Naive thymus-derived CD4-positive, alpha-beta T cell (primary cell): Measurements from ENCODE around the gene SLC25A13. TPM values are rescaled to one million over a fixed set of nuclear protein-coding genes. Genes with fewer than 3 reads are reported as not detected.
A peak's percentile ranks its signal among the peaks of the same experiment; 100 is the strongest.

Experiments used
- ATAC-seq: fragments of 150-1000 bp; cut with Tn5 transposase; 2 replicates; pipeline ENCODE4 v1.10.0; 2021; ENCODE audit warnings: mild to moderate bottlenecking, moderate library complexity
- CTCF ChIA-PET: fragments of 350-600 bp; sonication (Branson Sonifier 250); formaldehyde crosslinking; loops from one replicate; lab custom pipeline; 2021; ENCODE audit warnings: antibody characterized with exemption; lab: Charles Lee
- POLR2A ChIA-PET: fragments of 350-600 bp; sonication (Branson Sonifier 250); formaldehyde crosslinking; loops from one replicate; lab custom pipeline; 2021; ENCODE audit warnings: antibody characterized with exemption, inconsistent platforms; lab: Charles Lee
- DNase-seq, 9 donors: peaks; one replicate each; pipeline versions ENCODE4 v3.0.0 to v3.0.0-alpha.2; 2020 to 2022; ENCODE audit warnings: mixed read lengths in 1 of 9
- H3K27ac ChIP-seq: one replicate; pipeline ENCODE4 v1.7.0; 2013; ENCODE audit warnings: mild to moderate bottlenecking, low read depth, low read length, moderate library complexity
- H3K27me3 ChIP-seq, 2 donors: one replicate each; pipeline ENCODE4 v1.7.0; 2013; ENCODE audit warnings: low read length in 2 of 2, mild to moderate bottlenecking in 2 of 2, moderate library complexity in 2 of 2; ENCODE audit not compliant: control insufficient read depth in 2 of 2, insufficient read depth in 2 of 2
- H3K36me3 ChIP-seq, 3 experiments: 1 replicate in 2 of 3; 2 replicates in 1 of 3; pipeline ENCODE4 v1.7.0; 2013; ENCODE audit warnings: low read length in 3 of 3, mild to moderate bottlenecking in 3 of 3, moderate library complexity in 1 of 3; ENCODE audit not compliant: insufficient read depth in 3 of 3, control insufficient read depth in 2 of 3
- H3K4me1 ChIP-seq, 2 donors: one replicate each; pipeline ENCODE4 v1.7.0; 2013; ENCODE audit warnings: low read length in 2 of 2, mild to moderate bottlenecking in 2 of 2, moderate library complexity in 1 of 2; ENCODE audit not compliant: control insufficient read depth in 2 of 2, insufficient read depth in 2 of 2
- H3K4me3 ChIP-seq: 2 replicates; pipeline ENCODE4 v1.7.0; 2013; ENCODE audit warnings: mild to moderate bottlenecking, low read length
- H3K9me3 ChIP-seq, 3 experiments: 1 replicate in 2 of 3; 2 replicates in 1 of 3; pipeline ENCODE4 v1.7.0; 2013; ENCODE audit warnings: low read length in 3 of 3; ENCODE audit not compliant: control insufficient read depth in 2 of 3
- H3K27ac Mint-ChIP-seq, 9 donors: one replicate each; pipeline ENCODE4 v1.8.0; 2020 to 2022; ENCODE audit warnings: mixed read lengths in 9 of 9, mild to moderate bottlenecking in 8 of 9, moderate library complexity in 5 of 9, inconsistent platforms in 2 of 9
- H3K27me3 Mint-ChIP-seq, 5 donors: one replicate each; pipeline ENCODE4 v1.8.0; 2021 to 2022; ENCODE audit warnings: mixed read lengths in 5 of 5, mild to moderate bottlenecking in 1 of 5
- H3K36me3 Mint-ChIP-seq, 5 donors: one replicate each; pipeline ENCODE4 v1.8.0; 2020 to 2022; ENCODE audit warnings: mixed read lengths in 5 of 5, mild to moderate bottlenecking in 3 of 5, inconsistent platforms in 1 of 5
- H3K4me1 Mint-ChIP-seq, 7 donors: one replicate each; pipeline ENCODE4 v1.8.0; 2020 to 2022; ENCODE audit warnings: mixed read lengths in 7 of 7, mild to moderate bottlenecking in 3 of 7, inconsistent platforms in 1 of 7
- H3K4me3 Mint-ChIP-seq, 10 donors: one replicate each; pipeline ENCODE4 v1.8.0; 2020 to 2022; ENCODE audit warnings: mild to moderate bottlenecking in 10 of 10, mixed read lengths in 10 of 10, moderate library complexity in 6 of 10, inconsistent platforms in 2 of 10
- H3K9me3 Mint-ChIP-seq, 11 donors: one replicate each; pipeline ENCODE4 v1.8.0; 2020 to 2022; ENCODE audit warnings: mixed read lengths in 11 of 11, mild to moderate bottlenecking in 4 of 11, inconsistent platforms in 1 of 11, moderate library complexity in 1 of 11
- intact Hi-C, 2 donors: fragments of 100-400 bp; cut with micrococcal nuclease; formaldehyde crosslinking; loops; one replicate each; pipeline ENCODE4 v1.15.1; 2023
- polyA plus RNA-seq, 2 donors: library from polyadenylated mRNA; unstranded; fragments of 300-500 nt; fragmentation: Illumina TruSeq; gene quantifications; one replicate each; pipeline ENCODE4 v1.2.3, GENCODE V29; 2021
- total RNA-seq, 6 experiments: library from RNA in 5 of 6; stranded (reverse) in 5 of 6; gene quantifications; 1 replicate in 5 of 6; 2 replicates in 1 of 6; pipeline ENCODE4 v1.2.3 and lab custom pipeline; 2021 to 2026

Gene SLC25A13
- total and polyA plus RNA-seq, 7 experiments from 2014 or later: 5.7 to 22.5 (median 9.1) TPM

DNA sequence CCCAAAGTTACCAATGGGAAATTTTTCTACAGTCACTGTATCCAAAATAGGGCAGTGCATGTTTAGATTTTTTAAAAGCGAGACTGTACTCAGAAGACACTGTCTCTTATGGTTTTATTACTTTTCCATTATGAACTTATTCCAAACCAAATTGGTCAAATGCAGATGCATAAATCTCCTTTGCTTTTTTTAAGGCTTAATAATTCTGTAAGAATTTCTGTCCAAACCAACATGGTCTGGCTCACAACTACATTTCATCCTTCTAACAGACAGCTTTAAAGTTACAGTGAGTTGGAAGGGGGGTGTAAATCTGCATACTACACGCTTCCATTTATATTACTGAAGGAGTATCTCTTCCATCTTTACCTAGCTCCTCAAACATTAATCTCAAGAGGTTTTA, 199.2 kb downstream of the SLC25A13 start:
- POLR2A ChIA-PET: no interaction called here
- CTCF ChIA-PET: no interaction called here
- H3K9me3 ChIP-seq: no peaks in the 10 kb centered on the region
- ATAC-seq (no peak), DNase-seq (no peak)
- H3K4me3 Mint-ChIP-seq: no peak overlapping the region
- no peaks in the 10 kb centered on the region for H3K27me3 ChIP-seq
- peaks cover under 1 to 36% (median 23%) of the 10 kb centered on the region in 5 donors for H3K36me3 Mint-ChIP-seq
- H3K27ac Mint-ChIP-seq: no peak overlapping the region
- H3K27me3 Mint-ChIP-seq: no peaks in the 10 kb centered on the region
- no peaks in the 10 kb centered on the region for H3K9me3 Mint-ChIP-seq
- H3K36me3 ChIP-seq: no peaks in the 10 kb centered on the region
- no peaks in the 10 kb centered on the region for H3K4me1 ChIP-seq
- H3K4me3 ChIP-seq: no peak overlapping the region
- H3K4me1 Mint-ChIP-seq: no peaks in the 10 kb centered on the region
- H3K27ac ChIP-seq: no peak overlapping the region
- intact Hi-C loops: no loop called here

DNA sequence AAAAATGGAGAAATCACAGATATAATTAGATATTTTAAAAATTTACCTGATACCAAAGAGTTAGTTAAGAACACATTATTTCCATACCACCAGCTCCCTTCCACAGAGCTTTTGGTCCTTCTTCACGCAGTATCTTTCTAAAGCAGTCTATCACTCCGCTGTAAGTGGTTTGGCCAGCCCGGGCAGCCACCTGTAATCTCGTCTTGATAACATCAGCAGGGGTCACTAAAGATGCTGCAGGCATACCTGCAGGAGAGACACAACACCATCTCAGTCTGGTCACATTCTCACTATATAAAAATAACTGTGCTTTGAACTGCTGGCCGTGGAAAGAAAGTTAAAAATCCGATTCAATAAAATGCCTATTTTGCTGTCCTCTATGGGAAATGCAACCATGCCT, 200.1 kb downstream of the SLC25A13 start:
- Mint-ChIP-seq H3K36me3 (peaks cover 0 to 36% (median 22%) of the 10 kb centered on the region in 5 donors), H3K4me1 (no peaks in the 10 kb centered on the region), H3K4me3 (no peak overlapping the region), H3K27ac (peak overlapping the region in 1 of 9 donors; percentile 51), H3K27me3 (no peaks in the 10 kb centered on the region), H3K9me3 (no peaks in the 10 kb centered on the region)
- intact Hi-C loops: no loop called here
- no peak for ATAC-seq
- no peaks in the 10 kb centered on the region for H3K9me3 ChIP-seq
- POLR2A ChIA-PET: no interaction called here
- H3K4me1 ChIP-seq: no peaks in the 10 kb centered on the region
- no peaks in the 10 kb centered on the region for H3K27me3 ChIP-seq
- no peak for DNase-seq
- CTCF ChIA-PET: no interaction called here
- no peaks in the 10 kb centered on the region for H3K36me3 ChIP-seq
- H3K27ac ChIP-seq: no peak overlapping the region
- no peak overlapping the region for H3K4me3 ChIP-seq

- no peaks in the 10 kb centered on the region for H3K27me3 ChIP-seq
- H3K4me3 ChIP-seq: no peak overlapping the region
- ATAC-seq: no peak
- Mint-ChIP-seq H3K36me3 (peaks cover 0 to 27% (median 12%) of the 10 kb centered on the region in 5 donors), H3K27me3 (no peaks in the 10 kb centered on the region), H3K4me1 (no peaks in the 10 kb centered on the region), H3K27ac (no peak overlapping the region), H3K4me3 (no peak overlapping the region), H3K9me3 (no peaks in the 10 kb centered on the region)
- ChIA-PET CTCF (no interaction called here), POLR2A (no interaction called here)
- no peaks in the 10 kb centered on the region for H3K4me1 ChIP-seq
- no peak overlapping the region for H3K27ac ChIP-seq
- H3K36me3 ChIP-seq: no peaks in the 10 kb centered on the region
- intact Hi-C loops: no loop called here
- DNase-seq: no peak
- H3K9me3 ChIP-seq: no peaks in the 10 kb centered on the region
Measured at GRCh38 chr7:96120445-96121225, 201.3 kb downstream of the SLC25A13 start.

- ChIA-PET CTCF (no interaction called here), POLR2A (no interaction called here)
- H3K4me3 ChIP-seq: no peak overlapping the region
- H3K27ac ChIP-seq: no peak overlapping the region
- DNase-seq (no peak), ATAC-seq (no peak)
- H3K9me3 ChIP-seq: no peaks in the 10 kb centered on the region
- Mint-ChIP-seq H3K27ac (no peak overlapping the region), H3K9me3 (no peaks in the 10 kb centered on the region), H3K4me3 (no peak overlapping the region), H3K4me1 (no peaks in the 10 kb centered on the region), H3K36me3 (peaks cover 0 to 24% (median 10%) of the 10 kb centered on the region in 5 donors), H3K27me3 (peaks cover 0 to 13% (median 3%) of the 10 kb centered on the region in 5 donors)
- no peaks in the 10 kb centered on the region for H3K27me3 ChIP-seq
- H3K36me3 ChIP-seq: no peaks in the 10 kb centered on the region
- H3K4me1 ChIP-seq: no peaks in the 10 kb centered on the region
- intact Hi-C loops: no loop called here
Measured at GRCh38 chr7:96118449-96119001, 203.4 kb downstream of the SLC25A13 start.

DNA sequence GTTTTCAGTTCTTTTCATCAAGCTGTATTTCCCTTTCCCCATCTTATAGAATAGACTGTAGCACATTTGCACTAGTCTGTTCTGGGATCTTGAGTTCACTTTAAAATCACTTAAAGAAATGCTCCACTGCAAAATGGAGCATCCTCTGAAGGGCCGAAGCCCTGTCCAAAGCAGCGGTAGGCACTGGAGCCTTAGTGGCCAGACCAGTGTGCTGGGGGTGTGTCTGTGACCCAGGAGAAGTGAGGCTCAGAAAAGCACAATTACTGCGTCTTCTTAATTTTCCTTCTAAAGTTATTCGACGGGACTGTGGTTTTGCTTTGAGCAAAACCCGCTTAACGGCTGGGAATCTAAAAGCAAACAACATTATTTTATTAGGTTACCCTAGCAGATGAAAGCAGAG, 205.7 kb downstream of the SLC25A13 start:
- Mint-ChIP-seq H3K27ac (no peak overlapping the region), H3K36me3 (peaks cover 0 to 14% (median 7%) of the 10 kb centered on the region in 5 donors), H3K9me3 (peaks cover 0 to 13% (median 0%) of the 10 kb centered on the region in 11 donors), H3K4me1 (no peaks in the 10 kb centered on the region), H3K27me3 (peaks cover 7 to 28% (median 19%) of the 10 kb centered on the region in 5 donors), H3K4me3 (no peak overlapping the region)
- Histone ChIP-seq H3K27ac (no peak overlapping the region), H3K27me3 (no peaks in the 10 kb centered on the region), H3K9me3 (no peaks in the 10 kb centered on the region), H3K4me1 (no peaks in the 10 kb centered on the region), H3K4me3 (no peak overlapping the region), H3K36me3 (no peaks in the 10 kb centered on the region)
- DNase-seq (no peak), ATAC-seq (no peak)
- ChIA-PET CTCF (no interaction called here), POLR2A (no interaction called here)
- intact Hi-C loops: no loop called here

GRCh38 chr7:96114190-96114589, 207.7 kb downstream of the SLC25A13 start:
- Mint-ChIP-seq H3K4me1 (no peaks in the 10 kb centered on the region), H3K27me3 (peaks cover 17 to 48% (median 28%) of the 10 kb centered on the region in 5 donors), H3K27ac (no peak overlapping the region), H3K36me3 (peaks cover 0 to 7% (median 0%) of the 10 kb centered on the region in 5 donors), H3K4me3 (no peak overlapping the region), H3K9me3 (peaks cover 0 to 14% (median 0%) of the 10 kb centered on the region in 11 donors)
- no peak overlapping the region for H3K27ac ChIP-seq
- ATAC-seq (no peak), DNase-seq (no peak)
- no peaks in the 10 kb centered on the region for H3K36me3 ChIP-seq
- H3K27me3 ChIP-seq: no peaks in the 10 kb centered on the region
- H3K9me3 ChIP-seq: no peaks in the 10 kb centered on the region
- intact Hi-C loops: no loop called here
- ChIA-PET POLR2A (no interaction called here), CTCF (no interaction called here)
- no peaks in the 10 kb centered on the region for H3K4me1 ChIP-seq
- no peak overlapping the region for H3K4me3 ChIP-seq

- Histone ChIP-seq H3K4me1 (no peaks in the 10 kb centered on the region), H3K27me3 (no peaks in the 10 kb centered on the region), H3K27ac (no peak overlapping the region), H3K4me3 (no peak overlapping the region), H3K9me3 (no peaks in the 10 kb centered on the region), H3K36me3 (no peaks in the 10 kb centered on the region)
- CTCF ChIA-PET: no interaction called here
- no peak for DNase-seq
- H3K36me3 Mint-ChIP-seq: peaks cover 0 to 7% (median 0%) of the 10 kb centered on the region in 5 donors
- H3K27ac Mint-ChIP-seq: no peak overlapping the region
- intact Hi-C loops: no loop called here
- peaks cover 0 to 14% (median 0%) of the 10 kb centered on the region in 11 donors for H3K9me3 Mint-ChIP-seq
- H3K4me1 Mint-ChIP-seq: no peaks in the 10 kb centered on the region
- no peak for ATAC-seq
- no peak overlapping the region for H3K4me3 Mint-ChIP-seq
- POLR2A ChIA-PET: no interaction called here
- peaks cover 17 to 49% (median 33%) of the 10 kb centered on the region in 5 donors for H3K27me3 Mint-ChIP-seq
Measured at GRCh38 chr7:96111405-96111804, 210.5 kb downstream of the SLC25A13 start.
